Measurements from ENCODE around the gene NPPC.

GRCh38 chr2:231946241-231946814 is 20.1 kb upstream of the NPPC start:
- TF ChIP-seq CTCF (IDR thresholded peaks at IDR 0.05; ENCODE audit: low read depth, low read length, poor library complexity, severe bottlenecking): no peak
- TF ChIP-seq EZH2phosphoT487 (IDR thresholded peaks at IDR 0.05; ENCODE audit: borderline replicate concordance, low read length): no peak
